Activated CD4-positive, CD25-positive, alpha-beta regulatory T cell treated with anti-CD3 and anti-CD28 coated beads, Interleukin-2, amount 50 U/mL, for 16 hours (primary cell): ENCODE measurements around the gene DEGS1.

Source experiments
- DNase-seq: peaks from one replicate; pipeline ENCODE4 v3.0.0-alpha.2; 2020; ENCODE audit warnings: low read depth, low spot score

The DEGS1 gene

GRCh38 chr1:224182866-224183590 is at the start of gene DEGS1:
Gene DEGS1, plus strand, starts transcription at chr1:224183240. Its CDS starts 97 bp downstream, at chr1:224183337.
- peak; percentile 56 for DNase-seq

GRCh38 chr1:224133741-224134299 is 49.2 kb upstream of the DEGS1 start:
- no peak for DNase-seq

GRCh38 chr1:224137518-224137917 is 45.5 kb upstream of the DEGS1 start:
- DNase-seq, result no peak

- no peak for DNase-seq
These were observed 44.8 kb upstream of the DEGS1 start for GRCh38 chr1:224138198-224138597.

GRCh38 chr1:224141693-224142092 is 41.3 kb upstream of the DEGS1 start:
- DNase-seq, result no peak

- no peak for DNase-seq
These were observed 33.3 kb upstream of the DEGS1 start for GRCh38 chr1:224149709-224150108.

- DNase-seq, result no peak
These were observed 31.9 kb upstream of the DEGS1 start for GRCh38 chr1:224151117-224151516.

GRCh38 chr1:224157316-224157715 is 25.7 kb upstream of the DEGS1 start:
- DNase-seq, result no peak

GRCh38 chr1:224159541-224159940 is 23.5 kb upstream of the DEGS1 start:
- no peak for DNase-seq

- DNase-seq, result no peak
These were observed 22.8 kb upstream of the DEGS1 start for GRCh38 chr1:224160171-224160682.

- no peak for DNase-seq
These were observed 20.3 kb upstream of the DEGS1 start for GRCh38 chr1:224162768-224163167.

GRCh38 chr1:224163311-224163710 is 19.7 kb upstream of the DEGS1 start:
- DNase-seq, result no peak

GRCh38 chr1:224168859-224169380 is 14.1 kb upstream of the DEGS1 start:
- no peak for DNase-seq

GRCh38 chr1:224169718-224170270 is 13.2 kb upstream of the DEGS1 start:
- DNase-seq, result no peak

- DNase-seq, result no peak
These were observed 12.7 kb upstream of the DEGS1 start for GRCh38 chr1:224170343-224170742.

GRCh38 chr1:224170748-224171478 is 12.1 kb upstream of the DEGS1 start:
- DNase-seq, result no peak

GRCh38 chr1:224172229-224172628 is 10.8 kb upstream of the DEGS1 start:
- DNase-seq, result no peak

- DNase-seq, result no peak
These were observed 9.5 kb upstream of the DEGS1 start for GRCh38 chr1:224173523-224173922.

GRCh38 chr1:224175617-224176016 is 7.4 kb upstream of the DEGS1 start:
- no peak for DNase-seq

- DNase-seq, result no peak
These were observed 5.6 kb upstream of the DEGS1 start for GRCh38 chr1:224177356-224177999.

GRCh38 chr1:224178894-224179293 is 4.1 kb upstream of the DEGS1 start:
- DNase-seq, result no peak
